Measurements from ENCODE around the gene NLGN1. TPM values are rescaled to one million over a fixed set of nuclear protein-coding genes. Genes with fewer than 3 reads are reported as not detected.

The NLGN1 gene
- total RNA-seq, 1 donor from 2014 or later: 3.9 TPM

DNA sequence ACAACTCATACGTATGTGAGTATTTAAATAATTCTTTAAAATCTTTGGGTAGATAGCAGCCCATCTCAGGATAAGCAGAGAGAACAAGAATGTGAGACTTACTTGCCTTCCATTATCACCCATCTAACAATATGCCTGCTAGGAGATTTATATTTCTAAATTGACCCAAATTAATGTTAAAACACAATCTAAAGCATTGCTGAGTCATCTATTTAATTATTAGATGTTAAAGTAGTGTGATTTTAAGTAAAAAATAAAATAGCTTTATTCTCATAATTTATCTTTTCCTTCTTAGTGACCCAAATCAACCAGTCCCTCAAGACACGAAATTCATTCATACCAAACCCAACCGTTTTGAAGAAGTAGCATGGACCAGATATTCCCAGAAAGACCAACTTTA lies 882.6 kb downstream of the NLGN1 start:
- no peak overlapping the region for H3K27ac ChIP-seq
- no peaks in the 10 kb centered on the region for H3K27me3 ChIP-seq (ENCODE audit: low read depth)
- no peaks in the 10 kb centered on the region for H3K9me3 ChIP-seq
- intact Hi-C loops (cut with DNase I): no loop called here
- ATAC-seq (no peak), DNase-seq (no peak)
- no peak overlapping the region for H3K4me3 ChIP-seq
- no peaks in the 10 kb centered on the region for H3K36me3 ChIP-seq
- H3K4me1 ChIP-seq: no peaks in the 10 kb centered on the region
- TF ChIP-seq, protein P1, sequence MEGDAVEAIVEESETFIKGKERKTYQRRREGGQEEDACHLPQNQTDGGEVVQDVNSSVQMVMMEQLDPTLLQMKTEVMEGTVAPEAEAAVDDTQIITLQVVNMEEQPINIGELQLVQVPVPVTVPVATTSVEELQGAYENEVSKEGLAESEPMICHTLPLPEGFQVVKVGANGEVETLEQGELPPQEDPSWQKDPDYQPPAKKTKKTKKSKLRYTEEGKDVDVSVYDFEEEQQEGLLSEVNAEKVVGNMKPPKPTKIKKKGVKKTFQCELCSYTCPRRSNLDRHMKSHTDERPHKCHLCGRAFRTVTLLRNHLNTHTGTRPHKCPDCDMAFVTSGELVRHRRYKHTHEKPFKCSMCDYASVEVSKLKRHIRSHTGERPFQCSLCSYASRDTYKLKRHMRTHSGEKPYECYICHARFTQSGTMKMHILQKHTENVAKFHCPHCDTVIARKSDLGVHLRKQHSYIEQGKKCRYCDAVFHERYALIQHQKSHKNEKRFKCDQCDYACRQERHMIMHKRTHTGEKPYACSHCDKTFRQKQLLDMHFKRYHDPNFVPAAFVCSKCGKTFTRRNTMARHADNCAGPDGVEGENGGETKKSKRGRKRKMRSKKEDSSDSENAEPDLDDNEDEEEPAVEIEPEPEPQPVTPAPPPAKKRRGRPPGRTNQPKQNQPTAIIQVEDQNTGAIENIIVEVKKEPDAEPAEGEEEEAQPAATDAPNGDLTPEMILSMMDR (IDR thresholded peaks at IDR 0.05): no peak

DNA sequence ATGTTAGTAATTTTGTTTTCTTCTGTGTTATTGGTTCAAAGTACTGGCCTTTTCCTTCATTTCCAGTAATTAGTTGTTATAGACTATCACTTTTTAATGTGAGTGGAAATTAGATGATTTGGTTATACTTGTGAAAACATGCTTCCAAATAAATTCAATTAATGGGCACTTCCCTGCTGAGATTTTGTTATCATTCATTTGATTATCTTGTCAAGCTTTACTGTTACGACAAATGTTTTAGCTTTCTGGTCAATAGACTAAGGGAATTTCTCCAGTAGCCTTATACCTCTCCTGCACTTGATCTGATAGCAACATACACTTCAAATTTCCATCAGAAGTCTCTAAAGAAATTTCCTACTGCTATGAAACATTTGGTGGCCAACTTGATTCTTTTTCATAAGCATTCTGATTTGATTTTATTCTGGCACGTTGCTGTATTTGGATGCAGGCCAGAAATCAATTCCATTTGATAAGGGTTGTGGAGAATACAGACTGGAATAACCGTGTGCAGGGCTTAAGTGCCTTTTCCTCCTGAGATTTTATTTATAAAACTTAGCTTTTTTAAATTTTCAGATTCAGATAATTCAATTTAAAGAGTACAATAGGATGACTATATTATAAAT lies 887.8 kb downstream of the NLGN1 start:
- Histone ChIP-seq H3K36me3 (no peaks in the 10 kb centered on the region), H3K4me3 (no peak overlapping the region), H3K27ac (no peak overlapping the region), H3K4me1 (no peaks in the 10 kb centered on the region), H3K9me3 (no peaks in the 10 kb centered on the region), H3K27me3 (ENCODE audit: low read depth) (no peaks in the 10 kb centered on the region)
- no peak for DNase-seq
- no peak for ATAC-seq
- intact Hi-C loops (cut with DNase I): no loop called here
- TF ChIP-seq, protein P1 (IDR thresholded peaks at IDR 0.05): no peak

DNA sequence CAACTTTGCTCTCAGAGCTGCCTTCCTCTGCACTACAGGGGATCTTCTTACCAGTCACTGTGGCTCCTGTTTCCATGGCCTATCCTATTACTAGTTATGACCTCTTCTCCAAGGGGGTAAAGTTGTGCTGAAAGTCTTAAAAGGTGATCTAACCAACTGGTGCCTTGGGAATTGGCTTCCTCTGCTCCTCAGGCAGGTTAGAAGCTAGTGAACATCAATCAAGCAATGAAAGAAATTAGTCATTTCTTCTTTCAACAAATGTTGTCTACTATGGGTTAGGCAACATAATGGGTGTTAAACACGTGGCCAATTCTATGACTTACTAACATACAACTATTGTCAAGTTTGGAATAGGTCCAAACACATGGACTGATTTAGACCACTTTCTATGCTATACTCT lies 890.2 kb downstream of the NLGN1 start:
- Histone ChIP-seq H3K4me1 (no peaks in the 10 kb centered on the region), H3K27me3 (ENCODE audit: low read depth) (no peaks in the 10 kb centered on the region), H3K4me3 (no peak overlapping the region), H3K9me3 (no peaks in the 10 kb centered on the region), H3K36me3 (no peaks in the 10 kb centered on the region), H3K27ac (no peak overlapping the region)
- intact Hi-C loops (cut with DNase I): no loop called here
- no peak for DNase-seq
- no peak for ATAC-seq
- TF ChIP-seq, protein P1 (IDR thresholded peaks at IDR 0.05): no peak

DNA sequence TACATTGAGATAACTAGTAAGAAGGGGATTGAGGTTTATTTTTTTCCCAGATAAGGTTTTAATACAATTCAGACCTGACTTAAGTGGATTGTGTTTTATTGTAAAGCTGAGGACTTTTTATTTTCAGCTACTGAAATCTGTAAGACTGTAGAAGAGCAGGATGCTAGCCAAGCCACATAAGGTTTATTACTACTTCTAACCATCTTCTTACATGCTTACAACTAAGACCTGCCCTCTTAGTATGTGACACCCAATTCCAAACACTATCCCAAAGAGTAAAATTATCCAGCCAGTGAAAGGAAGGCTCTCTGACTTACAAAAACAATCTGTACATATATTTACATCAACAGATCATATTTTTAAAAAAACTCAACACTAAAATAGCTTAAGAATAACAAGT lies 897.1 kb downstream of the NLGN1 start:
- Histone ChIP-seq H3K27ac (no peak overlapping the region), H3K36me3 (no peaks in the 10 kb centered on the region), H3K4me1 (no peaks in the 10 kb centered on the region), H3K9me3 (no peaks in the 10 kb centered on the region), H3K27me3 (ENCODE audit: low read depth) (no peaks in the 10 kb centered on the region), H3K4me3 (no peak overlapping the region)
- no peak for DNase-seq
- TF ChIP-seq, protein P1 (IDR thresholded peaks at IDR 0.05): no peak
- ATAC-seq: no peak
- intact Hi-C loops (cut with DNase I): no loop called here

DNA sequence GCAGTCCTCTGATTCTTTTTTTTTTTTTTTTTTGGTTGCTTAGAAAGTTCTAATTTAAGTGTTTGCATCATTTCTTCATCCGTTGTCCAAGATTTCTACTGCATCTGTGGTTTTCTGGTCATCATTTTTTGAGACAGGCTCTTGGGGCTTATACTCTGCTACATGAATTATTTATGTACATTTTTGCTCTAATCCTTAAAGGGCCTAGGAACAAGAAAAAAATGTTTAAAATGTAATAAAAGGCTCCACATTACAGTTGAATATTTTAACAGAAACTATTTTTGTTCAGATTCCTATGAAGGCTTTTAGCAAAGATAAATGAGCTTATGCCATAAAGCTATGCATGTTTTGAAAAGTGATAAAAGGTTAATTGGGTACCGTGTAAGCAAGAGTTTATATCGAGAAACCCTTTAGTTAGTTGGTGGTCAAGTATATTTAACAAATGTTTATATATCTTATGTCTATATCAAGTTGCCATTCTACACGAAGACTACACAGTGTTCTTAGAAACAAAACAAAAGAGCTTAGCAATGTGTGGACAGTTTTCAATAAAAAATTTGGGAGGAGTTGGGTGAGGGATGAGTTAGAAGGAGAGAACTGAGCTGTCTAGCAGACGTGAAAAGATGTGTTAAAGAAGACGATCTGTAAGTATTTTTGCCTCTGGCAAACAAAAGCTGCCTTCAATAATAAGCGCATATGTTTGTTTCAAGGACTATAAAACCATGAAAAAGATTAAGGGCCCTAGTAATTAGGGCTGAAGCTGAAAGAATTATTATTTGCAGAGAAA lies 898.0 kb downstream of the NLGN1 start:
- no peak for ATAC-seq
- DNase-seq: no peak
- H3K27me3 ChIP-seq (ENCODE audit: low read depth): no peaks in the 10 kb centered on the region
- no peaks in the 10 kb centered on the region for H3K36me3 ChIP-seq
- intact Hi-C loops (cut with DNase I): no loop called here
- no peaks in the 10 kb centered on the region for H3K9me3 ChIP-seq
- H3K27ac ChIP-seq: no peak overlapping the region
- H3K4me3 ChIP-seq: no peak overlapping the region
- TF ChIP-seq, protein P1 (IDR thresholded peaks at IDR 0.05): no peak
- no peaks in the 10 kb centered on the region for H3K4me1 ChIP-seq

All from lower lobe of right lung (tissue), 2 donors.